ENCODE results near the gene ZCCHC3.
A peak's percentile ranks its signal among the peaks of the same experiment; 100 is the strongest.
"Not testable (repeated sequence)": the region's sequence is repeated elsewhere in the genome, so short reads cannot be mapped to it uniquely, and the experiment has no call there.

The ZCCHC3 gene

GRCh38 chr20:297098-297924 lies at the start of gene ZCCHC3:
Gene ZCCHC3 (plus strand): TSS chr20:297570. CDS start chr20:297587, 17 bp downstream.
- DNase-seq = peak; percentile 94

- no peak for DNase-seq
These were observed 46.0 kb upstream of the ZCCHC3 start for GRCh38 chr20:251354-251753.

- no peak for DNase-seq
These were observed 44.6 kb upstream of the ZCCHC3 start for GRCh38 chr20:252801-253200.

- not testable (repeated sequence) for DNase-seq
These were observed 43.9 kb upstream of the ZCCHC3 start for GRCh38 chr20:253447-253846.

GRCh38 chr20:257419-257818 lies 40.0 kb upstream of the ZCCHC3 start, which contains the start of gene DEFB132:
Gene DEFB132 (plus strand): TSS chr20:257724. CDS start chr20:257779, 55 bp downstream.
- no peak for DNase-seq

- DNase-seq = no peak
These were observed 39.0 kb upstream of the ZCCHC3 start for GRCh38 chr20:258269-258858.

GRCh38 chr20:258963-259362 lies 38.4 kb upstream of the ZCCHC3 start:
- DNase-seq = no peak

- no peak for DNase-seq
These were observed 37.4 kb upstream of the ZCCHC3 start for GRCh38 chr20:259981-260380.

GRCh38 chr20:263701-264100 lies 33.7 kb upstream of the ZCCHC3 start:
- DNase-seq = no peak

GRCh38 chr20:266596-267562 lies 30.5 kb upstream of the ZCCHC3 start:
- peak; percentile 86 for DNase-seq

- no peak for DNase-seq
These were observed 26.9 kb upstream of the ZCCHC3 start for GRCh38 chr20:270517-270916.

- DNase-seq = no peak
These were observed 26.3 kb upstream of the ZCCHC3 start for GRCh38 chr20:271069-271468.

GRCh38 chr20:271528-271927 lies 25.8 kb upstream of the ZCCHC3 start:
- no peak for DNase-seq

GRCh38 chr20:272718-273117 lies 24.7 kb upstream of the ZCCHC3 start:
- DNase-seq = no peak

- DNase-seq = no peak
These were observed 23.5 kb upstream of the ZCCHC3 start for GRCh38 chr20:273884-274283.

- DNase-seq = no peak
These were observed 21.6 kb upstream of the ZCCHC3 start for GRCh38 chr20:275791-276190.

GRCh38 chr20:276620-277495 lies 20.5 kb upstream of the ZCCHC3 start:
- DNase-seq = no peak

- no peak for DNase-seq
These were observed 19.9 kb upstream of the ZCCHC3 start for GRCh38 chr20:277496-277781.

GRCh38 chr20:278181-278580 lies 19.2 kb upstream of the ZCCHC3 start:
- DNase-seq = no peak

GRCh38 chr20:278607-279571 lies 18.5 kb upstream of the ZCCHC3 start:
- no peak for DNase-seq

- no peak for DNase-seq
These were observed 13.2 kb upstream of the ZCCHC3 start for GRCh38 chr20:284172-284571.
